Measurements from ENCODE around the gene DKKL1.

DNA sequence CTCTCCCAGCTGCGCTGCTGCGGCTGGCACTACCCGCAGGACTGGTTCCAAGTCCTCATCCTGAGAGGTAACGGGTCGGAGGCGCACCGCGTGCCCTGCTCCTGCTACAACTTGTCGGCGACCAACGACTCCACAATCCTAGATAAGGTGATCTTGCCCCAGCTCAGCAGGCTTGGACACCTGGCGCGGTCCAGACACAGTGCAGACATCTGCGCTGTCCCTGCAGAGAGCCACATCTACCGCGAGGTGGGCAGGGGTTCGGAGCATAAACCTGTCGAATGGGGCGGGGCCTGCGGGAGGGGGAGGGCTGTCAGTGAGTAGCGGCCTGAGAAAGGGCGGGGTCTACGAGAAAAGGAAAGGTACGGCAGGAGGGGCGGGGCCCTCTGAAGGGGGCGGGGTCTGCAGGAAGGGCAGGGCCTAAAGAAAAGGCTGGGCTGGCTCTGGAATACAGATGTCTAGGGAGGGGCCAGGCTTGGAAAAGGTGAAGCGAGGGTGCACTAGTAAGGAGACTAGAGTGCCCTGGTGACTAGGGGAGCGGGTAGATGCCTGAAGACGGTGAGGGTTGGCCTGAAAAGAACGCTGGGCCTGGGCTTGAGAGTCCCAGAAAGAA is 24.9 kb upstream of the DKKL1 start:
- TF ChIP-seq, protein P1, sequence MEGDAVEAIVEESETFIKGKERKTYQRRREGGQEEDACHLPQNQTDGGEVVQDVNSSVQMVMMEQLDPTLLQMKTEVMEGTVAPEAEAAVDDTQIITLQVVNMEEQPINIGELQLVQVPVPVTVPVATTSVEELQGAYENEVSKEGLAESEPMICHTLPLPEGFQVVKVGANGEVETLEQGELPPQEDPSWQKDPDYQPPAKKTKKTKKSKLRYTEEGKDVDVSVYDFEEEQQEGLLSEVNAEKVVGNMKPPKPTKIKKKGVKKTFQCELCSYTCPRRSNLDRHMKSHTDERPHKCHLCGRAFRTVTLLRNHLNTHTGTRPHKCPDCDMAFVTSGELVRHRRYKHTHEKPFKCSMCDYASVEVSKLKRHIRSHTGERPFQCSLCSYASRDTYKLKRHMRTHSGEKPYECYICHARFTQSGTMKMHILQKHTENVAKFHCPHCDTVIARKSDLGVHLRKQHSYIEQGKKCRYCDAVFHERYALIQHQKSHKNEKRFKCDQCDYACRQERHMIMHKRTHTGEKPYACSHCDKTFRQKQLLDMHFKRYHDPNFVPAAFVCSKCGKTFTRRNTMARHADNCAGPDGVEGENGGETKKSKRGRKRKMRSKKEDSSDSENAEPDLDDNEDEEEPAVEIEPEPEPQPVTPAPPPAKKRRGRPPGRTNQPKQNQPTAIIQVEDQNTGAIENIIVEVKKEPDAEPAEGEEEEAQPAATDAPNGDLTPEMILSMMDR (IDR thresholded peaks at IDR 0.05; ENCODE audit: borderline replicate concordance, extremely low read depth, low read length, poor library complexity, severe bottlenecking) = no peak
- TF ChIP-seq EZH2 (IDR thresholded peaks at IDR 0.05; ENCODE audit: borderline replicate concordance, low read depth, low read length, severe bottlenecking) = no peak

All from DND-41 (cell line).